Measurements from ENCODE around the gene PEX5L.

Gene PEX5L, protein sequence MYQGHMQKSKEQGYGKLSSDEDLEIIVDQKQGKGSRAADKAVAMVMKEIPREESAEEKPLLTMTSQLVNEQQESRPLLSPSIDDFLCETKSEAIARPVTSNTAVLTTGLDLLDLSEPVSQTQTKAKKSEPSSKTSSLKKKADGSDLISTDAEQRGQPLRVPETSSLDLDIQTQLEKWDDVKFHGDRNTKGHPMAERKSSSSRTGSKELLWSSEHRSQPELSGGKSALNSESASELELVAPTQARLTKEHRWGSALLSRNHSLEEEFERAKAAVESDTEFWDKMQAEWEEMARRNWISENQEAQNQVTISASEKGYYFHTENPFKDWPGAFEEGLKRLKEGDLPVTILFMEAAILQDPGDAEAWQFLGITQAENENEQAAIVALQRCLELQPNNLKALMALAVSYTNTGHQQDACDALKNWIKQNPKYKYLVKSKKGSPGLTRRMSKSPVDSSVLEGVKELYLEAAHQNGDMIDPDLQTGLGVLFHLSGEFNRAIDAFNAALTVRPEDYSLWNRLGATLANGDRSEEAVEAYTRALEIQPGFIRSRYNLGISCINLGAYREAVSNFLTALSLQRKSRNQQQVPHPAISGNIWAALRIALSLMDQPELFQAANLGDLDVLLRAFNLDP

DNA sequence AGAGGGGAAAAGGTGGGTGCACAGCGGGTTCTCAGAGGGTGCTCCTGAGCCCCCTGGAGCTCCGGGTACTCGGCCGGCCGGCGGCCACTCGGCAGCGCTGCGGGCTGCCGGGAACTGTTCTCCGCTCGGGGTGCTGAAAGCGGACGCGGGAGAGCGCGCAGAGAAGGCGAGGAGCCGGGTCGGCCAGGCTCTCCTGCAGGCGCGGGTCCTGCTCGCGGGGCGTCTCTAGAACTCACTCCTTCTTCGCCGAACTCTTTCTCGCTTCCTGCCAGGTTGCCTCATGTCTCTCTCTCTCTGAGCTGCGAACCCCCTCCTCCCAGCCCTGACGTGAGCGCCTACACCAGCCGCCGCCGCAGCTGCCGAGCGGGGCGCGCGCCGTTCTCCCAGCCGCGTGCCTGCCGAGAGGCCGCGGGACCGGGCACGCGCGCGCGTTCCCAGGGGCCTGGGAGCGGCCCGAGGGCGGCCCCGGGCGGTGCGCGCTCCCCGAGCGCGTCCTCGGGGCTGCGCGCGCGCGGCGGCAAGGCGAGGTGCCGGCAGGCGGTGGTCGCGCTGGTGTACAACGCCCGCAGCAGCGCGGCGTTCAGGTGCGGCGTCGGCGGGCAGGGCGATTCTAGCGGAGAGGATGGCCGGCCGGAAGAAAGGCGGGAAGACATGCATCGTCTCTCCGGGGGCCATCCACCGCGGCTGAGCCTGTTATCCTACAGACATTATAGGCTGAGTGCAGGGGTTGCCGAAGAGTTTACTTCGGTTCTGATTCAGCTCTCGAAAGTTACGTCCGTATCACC is at the start of gene PEX5L:
PEX5L (minus strand) TSS at position 267 of the 785 bp plus-strand sequence. CDS start 338 bp downstream, outside the sequence.
- Histone ChIP-seq H3K27me3 (ENCODE audit: control insufficient read depth in 2 of 2, insufficient read depth in 2 of 2, low read length in 2 of 2) (peaks cover 0 to 5% of the 10 kb centered on the region in 2 donors), H3K4me3 (ENCODE audit: low read length in 2 of 2) (no peak within 1 kb of the TSS), H3K4me1 (ENCODE audit: control insufficient read depth in 2 of 2, insufficient read depth in 2 of 2, low read length in 2 of 2) (peaks cover 0 to 4% of the 10 kb centered on the region in 2 donors), H3K36me3 (ENCODE audit: control insufficient read depth in 2 of 2, insufficient read depth in 2 of 2, low read length in 2 of 2) (no peaks in the 10 kb centered on the region), H3K9me3 (ENCODE audit: control insufficient read depth in 2 of 2, low read length in 2 of 2) (no peaks in the 10 kb centered on the region), H3K9ac (ENCODE audit: low read depth in 1 of 2, low read length in 2 of 2) (no peak within 1 kb of the TSS), H3K27ac (ENCODE audit: low read depth in 2 of 2, low read length in 2 of 2) (no peak within 1 kb of the TSS)

DNA sequence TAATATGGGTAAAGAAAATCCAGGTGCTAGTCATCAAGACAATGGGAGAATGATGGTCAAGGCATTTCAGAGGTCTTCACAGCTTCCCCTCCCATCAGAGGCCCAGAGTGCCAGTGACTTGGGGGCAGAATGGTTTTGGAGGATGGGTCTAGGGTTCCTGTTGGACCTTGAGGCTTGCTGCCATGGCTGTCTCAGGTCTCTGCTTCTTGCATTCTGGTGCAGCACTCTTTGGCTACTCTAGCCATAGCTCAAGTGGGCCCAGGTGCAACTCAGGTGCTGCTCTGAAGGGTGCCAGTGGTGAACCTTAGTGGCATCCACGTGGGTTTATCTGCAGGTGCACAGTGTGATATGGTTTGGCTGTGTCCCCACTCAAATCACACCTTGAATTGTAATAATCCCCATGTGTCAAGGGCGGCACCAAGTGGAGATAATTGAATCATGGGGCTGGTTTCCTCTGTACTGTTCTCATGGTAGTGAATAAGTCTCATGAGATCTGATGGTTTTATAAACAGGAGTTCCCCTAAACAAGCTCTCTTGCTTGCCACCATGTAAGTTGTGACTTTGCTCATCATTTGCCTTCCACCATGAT is 48.5 kb upstream of the PEX5L start:
- H3K27ac ChIP-seq (ENCODE audit: low read depth in 2 of 2, low read length in 2 of 2) = no peak overlapping the region
- no peaks in the 10 kb centered on the region for H3K4me1 ChIP-seq (ENCODE audit: control insufficient read depth in 2 of 2, insufficient read depth in 2 of 2, low read length in 2 of 2)
- no peaks in the 10 kb centered on the region for H3K9me3 ChIP-seq (ENCODE audit: control insufficient read depth in 2 of 2, low read length in 2 of 2)
- no peak overlapping the region for H3K9ac ChIP-seq (ENCODE audit: low read depth in 1 of 2, low read length in 2 of 2)
- H3K36me3 ChIP-seq (ENCODE audit: control insufficient read depth in 2 of 2, insufficient read depth in 2 of 2, low read length in 2 of 2) = no peaks in the 10 kb centered on the region
- no peak overlapping the region for H3K4me3 ChIP-seq (ENCODE audit: low read length in 2 of 2)
- H3K27me3 ChIP-seq (ENCODE audit: control insufficient read depth in 2 of 2, insufficient read depth in 2 of 2, low read length in 2 of 2) = no peaks in the 10 kb centered on the region

DNA sequence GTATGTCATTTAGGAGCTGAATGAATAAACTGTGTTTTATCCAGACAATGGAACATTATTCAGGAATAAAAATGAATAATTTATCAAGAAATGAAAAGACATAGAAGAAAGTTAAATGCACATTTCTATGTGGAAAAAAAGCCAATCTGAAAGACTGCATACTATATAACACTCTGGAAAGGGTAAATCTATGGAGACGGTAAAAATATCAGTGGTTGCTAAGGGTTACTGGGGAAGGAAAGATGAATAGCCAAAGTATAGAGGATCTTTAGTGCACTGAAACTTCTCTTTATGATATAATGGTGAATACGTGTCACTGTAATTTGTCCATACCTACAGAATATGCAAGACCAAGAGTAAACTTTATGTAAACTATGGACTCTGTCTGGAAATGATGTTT is 46.0 kb upstream of the PEX5L start:
- no peaks in the 10 kb centered on the region for H3K9me3 ChIP-seq (ENCODE audit: control insufficient read depth in 2 of 2, low read length in 2 of 2)
- H3K4me3 ChIP-seq (ENCODE audit: low read length in 2 of 2) = no peak overlapping the region
- H3K4me1 ChIP-seq (ENCODE audit: control insufficient read depth in 2 of 2, insufficient read depth in 2 of 2, low read length in 2 of 2) = no peaks in the 10 kb centered on the region
- H3K9ac ChIP-seq (ENCODE audit: low read depth in 1 of 2, low read length in 2 of 2) = no peak overlapping the region
- no peak overlapping the region for H3K27ac ChIP-seq (ENCODE audit: low read depth in 2 of 2, low read length in 2 of 2)
- no peaks in the 10 kb centered on the region for H3K36me3 ChIP-seq (ENCODE audit: control insufficient read depth in 2 of 2, insufficient read depth in 2 of 2, low read length in 2 of 2)
- no peaks in the 10 kb centered on the region for H3K27me3 ChIP-seq (ENCODE audit: control insufficient read depth in 2 of 2, insufficient read depth in 2 of 2, low read length in 2 of 2)

DNA sequence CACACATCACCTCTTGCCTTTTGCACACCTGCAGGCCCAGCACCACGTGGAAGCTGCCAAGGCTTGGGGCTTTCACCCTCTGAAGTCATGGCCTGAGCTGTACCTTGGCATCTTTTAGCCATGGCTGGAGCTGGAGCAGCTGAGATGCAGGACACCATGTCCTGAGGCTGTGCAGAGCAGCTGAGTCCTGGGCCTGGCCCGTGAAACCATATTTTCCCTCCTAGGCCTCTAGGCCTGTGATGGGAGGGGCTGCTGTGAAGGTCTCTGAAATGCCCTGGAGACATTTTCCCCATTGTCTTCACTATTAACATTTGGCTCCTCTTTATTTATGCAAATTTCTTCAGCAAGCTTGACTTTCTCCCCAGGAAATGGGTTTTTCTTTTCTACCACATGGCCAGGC is 41.9 kb upstream of the PEX5L start:
- no peak overlapping the region for H3K9ac ChIP-seq (ENCODE audit: low read depth in 1 of 2, low read length in 2 of 2)
- no peaks in the 10 kb centered on the region for H3K27me3 ChIP-seq (ENCODE audit: control insufficient read depth in 2 of 2, insufficient read depth in 2 of 2, low read length in 2 of 2)
- H3K9me3 ChIP-seq (ENCODE audit: control insufficient read depth in 2 of 2, low read length in 2 of 2) = no peaks in the 10 kb centered on the region
- no peaks in the 10 kb centered on the region for H3K4me1 ChIP-seq (ENCODE audit: control insufficient read depth in 2 of 2, insufficient read depth in 2 of 2, low read length in 2 of 2)
- no peak overlapping the region for H3K27ac ChIP-seq (ENCODE audit: low read depth in 2 of 2, low read length in 2 of 2)
- no peaks in the 10 kb centered on the region for H3K36me3 ChIP-seq (ENCODE audit: control insufficient read depth in 2 of 2, insufficient read depth in 2 of 2, low read length in 2 of 2)
- no peak overlapping the region for H3K4me3 ChIP-seq (ENCODE audit: low read length in 2 of 2)

DNA sequence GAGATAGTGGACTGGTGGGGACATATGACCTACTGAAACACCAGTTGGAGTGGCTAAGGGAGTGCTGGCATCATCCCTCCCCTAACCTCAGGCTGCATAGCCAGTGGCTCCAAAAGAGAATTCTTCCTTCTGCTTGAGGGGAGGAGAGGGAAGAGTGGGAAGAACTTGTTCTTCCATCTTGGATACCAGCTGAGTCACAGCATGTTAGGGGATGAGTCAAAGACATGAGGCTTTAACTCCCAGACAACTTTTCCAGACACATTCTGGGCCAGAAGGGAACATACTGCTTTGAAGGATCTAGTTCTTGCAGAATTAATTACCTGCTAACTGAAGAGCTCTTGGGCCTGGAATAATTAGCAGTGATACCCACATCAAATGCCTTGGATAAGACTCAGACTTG is 36.8 kb upstream of the PEX5L start:
- H3K27ac ChIP-seq (ENCODE audit: low read depth in 2 of 2, low read length in 2 of 2) = no peak overlapping the region
- H3K36me3 ChIP-seq (ENCODE audit: control insufficient read depth in 2 of 2, insufficient read depth in 2 of 2, low read length in 2 of 2) = no peaks in the 10 kb centered on the region
- no peaks in the 10 kb centered on the region for H3K27me3 ChIP-seq (ENCODE audit: control insufficient read depth in 2 of 2, insufficient read depth in 2 of 2, low read length in 2 of 2)
- no peaks in the 10 kb centered on the region for H3K4me1 ChIP-seq (ENCODE audit: control insufficient read depth in 2 of 2, insufficient read depth in 2 of 2, low read length in 2 of 2)
- no peaks in the 10 kb centered on the region for H3K9me3 ChIP-seq (ENCODE audit: control insufficient read depth in 2 of 2, low read length in 2 of 2)
- H3K4me3 ChIP-seq (ENCODE audit: low read length in 2 of 2) = no peak overlapping the region
- H3K9ac ChIP-seq (ENCODE audit: low read depth in 1 of 2, low read length in 2 of 2) = no peak overlapping the region

DNA sequence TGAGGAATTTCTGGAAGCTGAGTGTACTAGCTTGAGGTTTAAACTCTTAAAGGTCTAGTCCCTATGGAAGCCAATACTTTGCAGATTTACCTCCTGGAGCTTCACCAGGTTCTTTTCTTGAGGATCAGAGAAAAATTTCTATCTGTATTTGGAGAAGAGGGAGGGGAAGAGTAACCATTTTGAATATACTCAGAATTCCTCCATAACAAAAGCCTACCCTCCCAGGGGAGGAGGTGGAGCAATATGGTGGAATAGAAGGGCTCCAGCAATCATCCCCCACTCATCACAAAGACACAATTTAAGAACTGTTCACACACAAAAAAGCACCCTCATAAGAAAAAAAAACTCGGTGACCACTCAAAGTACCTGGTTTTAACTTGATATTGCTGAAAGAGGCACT is 36.0 kb upstream of the PEX5L start:
- Histone ChIP-seq H3K4me1 (ENCODE audit: control insufficient read depth in 2 of 2, insufficient read depth in 2 of 2, low read length in 2 of 2) (no peaks in the 10 kb centered on the region), H3K27ac (ENCODE audit: low read depth in 2 of 2, low read length in 2 of 2) (no peak overlapping the region), H3K36me3 (ENCODE audit: control insufficient read depth in 2 of 2, insufficient read depth in 2 of 2, low read length in 2 of 2) (no peaks in the 10 kb centered on the region), H3K9me3 (ENCODE audit: control insufficient read depth in 2 of 2, low read length in 2 of 2) (no peaks in the 10 kb centered on the region), H3K4me3 (ENCODE audit: low read length in 2 of 2) (no peak overlapping the region), H3K27me3 (ENCODE audit: control insufficient read depth in 2 of 2, insufficient read depth in 2 of 2, low read length in 2 of 2) (no peaks in the 10 kb centered on the region), H3K9ac (ENCODE audit: low read depth in 1 of 2, low read length in 2 of 2) (no peak overlapping the region)

DNA sequence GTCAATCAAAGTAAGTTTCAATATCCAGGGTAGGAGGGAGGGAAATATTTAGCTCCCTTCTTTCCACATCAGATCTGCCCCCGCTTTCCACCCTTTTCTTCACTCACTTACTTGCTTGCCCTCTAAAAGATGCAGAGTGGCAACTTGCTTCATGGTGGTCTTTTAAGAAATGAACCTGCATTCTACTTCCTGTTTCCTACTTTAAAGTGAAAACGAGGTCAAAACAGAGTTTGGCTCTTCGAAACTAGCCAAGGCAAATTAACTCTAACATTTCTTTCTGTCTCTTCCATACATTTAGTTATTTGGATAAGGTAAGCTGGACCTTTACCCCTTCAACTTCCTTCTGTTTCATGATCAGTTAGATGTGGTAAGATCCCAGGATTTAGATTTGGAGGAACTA is 34.2 kb upstream of the PEX5L start:
- H3K27ac ChIP-seq (ENCODE audit: low read depth in 2 of 2, low read length in 2 of 2) = no peak overlapping the region
- H3K9me3 ChIP-seq (ENCODE audit: control insufficient read depth in 2 of 2, low read length in 2 of 2) = no peaks in the 10 kb centered on the region
- no peak overlapping the region for H3K9ac ChIP-seq (ENCODE audit: low read depth in 1 of 2, low read length in 2 of 2)
- no peak overlapping the region for H3K4me3 ChIP-seq (ENCODE audit: low read length in 2 of 2)
- no peaks in the 10 kb centered on the region for H3K4me1 ChIP-seq (ENCODE audit: control insufficient read depth in 2 of 2, insufficient read depth in 2 of 2, low read length in 2 of 2)
- H3K36me3 ChIP-seq (ENCODE audit: control insufficient read depth in 2 of 2, insufficient read depth in 2 of 2, low read length in 2 of 2) = no peaks in the 10 kb centered on the region
- H3K27me3 ChIP-seq (ENCODE audit: control insufficient read depth in 2 of 2, insufficient read depth in 2 of 2, low read length in 2 of 2) = no peaks in the 10 kb centered on the region

DNA sequence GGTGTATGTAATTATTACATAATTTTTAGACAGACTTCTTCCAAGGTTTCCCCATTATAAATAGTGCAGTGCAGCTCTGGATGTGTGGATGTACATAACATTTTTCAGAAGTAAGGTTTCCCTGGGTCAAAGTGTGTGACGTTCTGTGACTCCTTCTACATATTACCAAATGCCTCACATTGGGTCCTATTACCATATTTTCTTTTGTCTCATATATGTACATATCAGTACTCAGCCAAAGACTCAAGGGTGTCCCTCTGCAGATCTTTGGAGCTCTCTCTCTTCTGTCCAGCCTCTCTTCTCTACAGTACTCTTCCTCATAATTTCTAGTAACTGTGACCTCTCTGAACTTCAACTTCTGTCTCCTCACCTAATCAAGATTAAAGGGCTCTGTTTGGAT is 31.3 kb upstream of the PEX5L start:
- Histone ChIP-seq H3K9me3 (ENCODE audit: control insufficient read depth in 2 of 2, low read length in 2 of 2) (no peaks in the 10 kb centered on the region), H3K36me3 (ENCODE audit: control insufficient read depth in 2 of 2, insufficient read depth in 2 of 2, low read length in 2 of 2) (no peaks in the 10 kb centered on the region), H3K27ac (ENCODE audit: low read depth in 2 of 2, low read length in 2 of 2) (no peak overlapping the region), H3K4me3 (ENCODE audit: low read length in 2 of 2) (no peak overlapping the region), H3K27me3 (ENCODE audit: control insufficient read depth in 2 of 2, insufficient read depth in 2 of 2, low read length in 2 of 2) (no peaks in the 10 kb centered on the region), H3K9ac (ENCODE audit: low read depth in 1 of 2, low read length in 2 of 2) (no peak overlapping the region), H3K4me1 (ENCODE audit: control insufficient read depth in 2 of 2, insufficient read depth in 2 of 2, low read length in 2 of 2) (no peaks in the 10 kb centered on the region)

DNA sequence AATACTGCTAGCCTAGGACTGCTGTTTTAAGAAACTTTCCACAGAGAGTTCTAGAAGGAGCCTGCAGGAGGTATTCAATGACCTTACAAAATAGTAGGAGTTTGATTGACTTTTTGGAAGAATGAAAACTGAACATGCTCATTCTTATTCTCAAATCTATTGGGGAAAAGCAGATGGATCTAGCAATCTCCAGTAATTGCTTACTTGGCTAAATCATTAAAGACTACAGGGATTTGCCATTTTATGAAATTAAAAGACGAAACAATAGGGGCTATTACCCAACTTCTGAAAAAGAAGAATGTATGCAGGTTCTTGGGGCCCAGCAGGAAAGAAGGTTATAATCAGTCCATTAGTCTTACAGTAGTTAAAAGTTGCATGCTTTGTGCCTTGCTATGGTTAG is 29.9 kb upstream of the PEX5L start:
- Histone ChIP-seq H3K36me3 (ENCODE audit: control insufficient read depth in 2 of 2, insufficient read depth in 2 of 2, low read length in 2 of 2) (no peaks in the 10 kb centered on the region), H3K4me1 (ENCODE audit: control insufficient read depth in 2 of 2, insufficient read depth in 2 of 2, low read length in 2 of 2) (no peaks in the 10 kb centered on the region), H3K4me3 (ENCODE audit: low read length in 2 of 2) (no peak overlapping the region), H3K9me3 (ENCODE audit: control insufficient read depth in 2 of 2, low read length in 2 of 2) (no peaks in the 10 kb centered on the region), H3K9ac (ENCODE audit: low read depth in 1 of 2, low read length in 2 of 2) (no peak overlapping the region), H3K27ac (ENCODE audit: low read depth in 2 of 2, low read length in 2 of 2) (no peak overlapping the region), H3K27me3 (ENCODE audit: control insufficient read depth in 2 of 2, insufficient read depth in 2 of 2, low read length in 2 of 2) (no peaks in the 10 kb centered on the region)

DNA sequence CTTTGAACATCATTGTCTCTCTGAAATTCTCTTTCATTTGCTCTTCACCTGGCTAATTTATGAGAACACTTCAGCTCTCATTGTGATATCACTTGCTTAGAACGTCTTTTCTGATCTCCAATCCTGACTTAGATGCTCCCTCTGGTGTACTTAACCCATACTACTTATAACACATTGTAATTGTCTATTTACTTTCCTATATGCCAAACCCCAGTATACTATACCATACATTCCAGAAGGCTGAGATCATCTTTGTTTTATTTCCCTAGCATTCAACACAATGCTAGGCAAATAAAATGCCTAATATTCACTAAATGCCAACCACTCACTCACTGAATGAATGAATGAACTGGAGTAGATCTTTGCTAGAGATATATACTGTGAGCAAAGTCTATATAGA is 27.0 kb upstream of the PEX5L start:
- H3K4me1 ChIP-seq (ENCODE audit: control insufficient read depth in 2 of 2, insufficient read depth in 2 of 2, low read length in 2 of 2) = no peaks in the 10 kb centered on the region
- no peak overlapping the region for H3K27ac ChIP-seq (ENCODE audit: low read depth in 2 of 2, low read length in 2 of 2)
- no peaks in the 10 kb centered on the region for H3K9me3 ChIP-seq (ENCODE audit: control insufficient read depth in 2 of 2, low read length in 2 of 2)
- H3K4me3 ChIP-seq (ENCODE audit: low read length in 2 of 2) = no peak overlapping the region
- no peaks in the 10 kb centered on the region for H3K36me3 ChIP-seq (ENCODE audit: control insufficient read depth in 2 of 2, insufficient read depth in 2 of 2, low read length in 2 of 2)
- no peaks in the 10 kb centered on the region for H3K27me3 ChIP-seq (ENCODE audit: control insufficient read depth in 2 of 2, insufficient read depth in 2 of 2, low read length in 2 of 2)
- no peak overlapping the region for H3K9ac ChIP-seq (ENCODE audit: low read depth in 1 of 2, low read length in 2 of 2)
